GM21528 (cell line): ENCODE measurements around the gene SLC9A9.

Experiments used
- ATAC-seq: cut with Tn5 transposase; IDR thresholded peaks from one replicate; pipeline ENCODE4 v1.9.1; 2021; ENCODE audit warnings: mild to moderate bottlenecking, moderate library complexity; ENCODE audit not compliant: unreplicated experiment, low FRiP score

Gene SLC9A9

DNA sequence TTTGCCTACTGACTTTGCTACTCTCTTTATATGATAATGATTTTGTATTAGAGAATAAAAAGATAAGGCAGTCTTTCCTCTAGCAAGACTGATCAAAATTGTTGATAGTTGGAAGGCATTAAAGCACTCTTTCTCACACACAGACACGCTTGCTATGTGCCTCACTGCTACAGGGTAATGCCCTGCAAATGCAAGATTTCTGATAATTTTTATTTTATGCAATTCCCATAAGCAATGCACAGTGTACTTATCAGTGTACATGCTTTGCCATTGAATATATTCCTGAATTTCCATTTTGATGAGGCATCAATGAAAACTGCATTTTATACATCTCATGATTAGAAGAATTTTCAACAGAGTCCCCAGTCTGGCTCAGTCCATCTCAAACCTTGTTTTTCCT is 465.5 kb downstream of the SLC9A9 start:
- no peak for ATAC-seq

- ATAC-seq: no peak
Measured at GRCh38 chr3:143380449-143380848, 467.8 kb downstream of the SLC9A9 start.

DNA sequence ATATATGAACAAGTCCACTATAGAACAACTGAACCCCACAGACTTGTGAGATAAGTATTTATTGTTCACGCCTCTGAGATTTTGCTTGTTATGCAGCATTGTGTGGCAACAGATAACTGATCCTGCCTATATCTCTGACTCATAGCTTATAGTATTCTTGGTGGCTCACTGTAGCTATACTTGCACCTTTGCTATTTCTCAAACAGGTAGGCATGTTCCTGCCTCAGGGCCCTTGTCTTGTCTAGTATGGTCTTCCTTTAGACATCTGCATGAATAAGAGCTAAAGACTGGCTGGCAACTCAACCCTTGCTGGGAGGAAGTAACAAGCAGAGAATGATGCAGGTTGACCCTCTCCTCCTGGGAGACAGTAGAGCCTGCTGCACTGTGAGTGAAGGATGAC is 472.6 kb downstream of the SLC9A9 start:
- ATAC-seq: no peak

DNA sequence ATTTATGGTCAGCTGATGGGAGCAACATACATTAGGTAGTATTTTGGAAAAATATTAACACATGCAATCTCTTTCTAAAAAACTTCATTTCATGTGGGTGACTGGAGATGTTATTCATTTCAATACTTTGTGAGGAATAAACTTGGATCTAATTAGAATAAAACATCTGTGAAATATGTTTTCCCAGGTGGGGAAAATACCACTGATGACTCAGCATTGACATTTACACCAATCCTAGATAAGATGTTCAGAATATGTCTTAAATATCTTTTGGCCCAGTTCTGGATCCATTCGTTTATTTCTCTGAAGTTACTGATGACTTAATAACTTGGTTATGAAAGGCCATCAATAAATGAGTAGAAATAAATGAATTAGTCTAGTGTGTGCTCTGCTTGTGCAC is 481.1 kb downstream of the SLC9A9 start:
- ATAC-seq: no peak

GRCh38 chr3:143366672-143367071 is 481.6 kb downstream of the SLC9A9 start:
- ATAC-seq: no peak

DNA sequence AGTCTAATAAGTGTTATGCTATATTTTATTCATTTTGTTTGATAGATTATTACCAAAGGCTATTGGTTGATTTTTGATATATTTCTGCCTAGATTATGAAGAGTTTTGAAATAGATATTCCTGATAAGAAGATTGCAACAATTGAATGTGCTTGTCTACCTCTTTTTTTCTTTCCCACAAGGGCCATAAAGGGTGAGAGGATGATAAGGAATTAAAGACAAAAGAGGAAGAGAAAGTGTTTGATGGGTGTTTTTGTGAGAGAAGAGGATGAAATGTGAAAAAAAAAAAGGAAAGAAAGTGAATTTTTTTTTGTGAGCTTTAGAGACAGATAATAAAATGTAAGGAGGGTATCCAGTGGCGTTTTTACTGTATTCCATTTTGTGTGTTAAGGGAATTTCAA is 484.3 kb downstream of the SLC9A9 start:
- ATAC-seq: no peak

DNA sequence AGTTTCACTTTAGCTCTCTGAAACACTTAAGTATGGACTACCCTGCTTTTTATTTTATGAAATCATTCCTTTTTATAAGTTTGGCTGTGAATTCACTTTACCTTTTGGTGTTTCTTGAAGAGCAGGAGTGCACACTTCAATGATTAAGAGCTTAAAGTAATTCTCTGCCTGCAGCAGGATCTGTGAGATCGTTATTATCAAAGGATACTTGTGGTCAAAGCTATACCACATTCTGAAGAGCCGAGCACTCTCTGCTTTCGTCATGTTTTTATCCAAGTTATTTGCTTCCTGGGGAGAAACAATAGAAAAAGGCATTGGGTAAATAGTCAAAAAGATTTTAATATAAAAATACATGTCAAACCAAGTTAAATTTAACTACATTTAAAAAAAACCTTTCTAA is 485.0 kb downstream of the SLC9A9 start:
- no peak for ATAC-seq

DNA sequence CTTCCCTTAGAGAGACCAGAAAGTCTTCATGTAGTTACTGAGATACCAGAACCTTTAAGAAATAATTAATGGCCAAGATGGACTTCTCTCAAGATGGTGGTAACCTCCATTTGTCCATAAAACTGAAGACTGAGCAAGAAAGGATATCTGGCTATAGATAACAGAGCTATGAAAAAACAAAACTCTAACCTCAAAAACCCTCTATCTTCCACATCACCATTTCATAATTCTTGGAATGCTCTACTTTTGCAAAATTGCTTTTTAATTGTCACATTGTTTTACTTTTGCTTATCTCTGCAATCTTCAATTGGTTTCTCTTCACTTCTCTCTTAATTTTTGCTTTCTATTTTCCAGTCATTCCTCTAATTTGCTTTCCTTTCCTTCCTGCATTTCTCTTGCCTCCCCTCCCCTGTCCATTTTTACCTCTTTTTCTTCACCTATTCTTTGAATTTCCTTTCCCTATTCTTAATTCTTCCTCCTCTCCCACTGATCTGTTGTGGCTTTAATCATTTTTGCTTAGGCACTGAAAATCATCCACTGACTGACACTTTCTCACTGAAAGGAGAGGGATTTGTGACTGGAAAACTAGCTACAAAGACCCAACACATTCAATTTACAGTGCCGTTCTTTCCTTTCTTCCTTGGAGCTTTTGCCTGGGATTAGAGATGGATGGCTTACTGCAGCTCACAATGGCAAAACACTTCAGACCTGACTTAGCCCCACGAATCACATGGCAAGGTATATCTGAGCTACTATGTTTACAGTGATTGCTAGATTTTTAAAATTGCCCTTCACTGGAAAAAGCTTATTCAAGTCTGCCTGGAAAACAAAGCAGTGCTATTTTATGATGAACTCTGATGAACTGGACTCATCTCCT is 485.9 kb downstream of the SLC9A9 start:
- ATAC-seq: no peak

- no peak for ATAC-seq
Measured at GRCh38 chr3:143361589-143361988, 486.7 kb downstream of the SLC9A9 start.

GRCh38 chr3:143360244-143360643 is 488.0 kb downstream of the SLC9A9 start:
- no peak for ATAC-seq

- ATAC-seq: no peak
Measured at GRCh38 chr3:143358793-143359491, 489.3 kb downstream of the SLC9A9 start.

DNA sequence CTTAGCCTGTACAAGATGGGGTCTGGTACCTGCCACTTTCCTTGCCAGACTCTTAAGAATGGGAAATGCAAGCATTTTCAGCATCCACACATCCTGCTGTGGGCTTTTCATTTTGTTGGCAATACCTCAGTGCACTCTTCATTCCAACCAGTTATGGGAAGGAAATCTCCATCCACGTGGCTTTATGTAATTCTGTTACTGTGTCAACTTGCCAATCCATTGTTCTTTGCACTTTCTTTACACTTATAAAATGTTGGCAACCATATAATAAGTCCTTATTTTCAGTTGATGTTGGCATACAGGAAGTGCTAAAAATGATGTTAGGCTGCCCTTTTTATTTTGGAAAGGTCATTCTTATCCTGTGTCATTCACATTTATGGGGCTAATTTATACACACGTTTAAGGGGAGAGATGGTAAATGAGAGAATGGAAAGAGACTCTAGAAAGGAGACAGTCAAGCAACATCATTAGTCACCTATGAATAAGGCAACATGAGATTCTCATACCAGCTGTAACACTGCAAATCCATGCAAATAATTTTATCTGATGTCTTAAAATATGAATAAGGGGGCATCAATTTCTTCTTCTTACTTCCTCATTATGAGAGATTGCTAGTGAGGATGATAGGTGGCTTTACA is 490.0 kb downstream of the SLC9A9 start:
- no peak for ATAC-seq

DNA sequence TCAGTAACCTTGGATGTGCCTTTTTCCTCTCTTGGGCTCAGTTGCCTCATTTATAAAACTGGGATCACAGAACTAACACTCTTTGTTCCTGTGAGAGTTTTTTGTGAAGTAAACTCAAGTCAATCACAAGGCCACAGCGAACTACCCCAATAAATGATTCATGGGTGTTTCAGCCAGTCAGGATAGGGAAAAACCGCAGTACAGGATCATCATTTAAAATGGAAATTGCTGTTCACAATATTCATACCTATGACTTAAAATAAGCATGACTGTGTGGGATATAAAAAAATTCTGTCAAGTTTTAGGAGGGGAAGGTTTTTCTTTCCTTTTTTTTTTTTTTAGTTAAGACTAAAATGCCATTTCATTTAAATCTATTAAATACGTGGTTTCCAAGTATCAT is 490.6 kb downstream of the SLC9A9 start:
- no peak for ATAC-seq

- no peak for ATAC-seq
Measured at GRCh38 chr3:143356839-143357238, 491.4 kb downstream of the SLC9A9 start.

DNA sequence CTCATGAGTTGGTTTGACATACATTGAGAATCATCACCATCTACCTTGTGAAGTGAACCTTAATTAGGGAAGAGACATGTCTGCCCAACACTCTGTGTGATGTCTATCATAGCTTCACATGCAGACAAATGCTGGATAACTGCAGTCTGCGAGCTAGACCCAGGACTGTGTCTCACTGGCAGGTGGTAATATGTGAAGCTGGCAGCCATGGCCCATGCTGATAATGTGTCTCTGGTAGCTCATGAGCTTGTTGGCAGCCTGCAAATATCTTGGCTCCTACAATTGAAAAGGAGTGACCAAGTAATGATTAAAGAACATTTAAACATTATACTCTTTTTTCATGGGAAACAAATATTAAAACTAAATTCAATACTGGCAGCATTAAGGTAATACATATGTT is 493.9 kb downstream of the SLC9A9 start:
- no peak for ATAC-seq

DNA sequence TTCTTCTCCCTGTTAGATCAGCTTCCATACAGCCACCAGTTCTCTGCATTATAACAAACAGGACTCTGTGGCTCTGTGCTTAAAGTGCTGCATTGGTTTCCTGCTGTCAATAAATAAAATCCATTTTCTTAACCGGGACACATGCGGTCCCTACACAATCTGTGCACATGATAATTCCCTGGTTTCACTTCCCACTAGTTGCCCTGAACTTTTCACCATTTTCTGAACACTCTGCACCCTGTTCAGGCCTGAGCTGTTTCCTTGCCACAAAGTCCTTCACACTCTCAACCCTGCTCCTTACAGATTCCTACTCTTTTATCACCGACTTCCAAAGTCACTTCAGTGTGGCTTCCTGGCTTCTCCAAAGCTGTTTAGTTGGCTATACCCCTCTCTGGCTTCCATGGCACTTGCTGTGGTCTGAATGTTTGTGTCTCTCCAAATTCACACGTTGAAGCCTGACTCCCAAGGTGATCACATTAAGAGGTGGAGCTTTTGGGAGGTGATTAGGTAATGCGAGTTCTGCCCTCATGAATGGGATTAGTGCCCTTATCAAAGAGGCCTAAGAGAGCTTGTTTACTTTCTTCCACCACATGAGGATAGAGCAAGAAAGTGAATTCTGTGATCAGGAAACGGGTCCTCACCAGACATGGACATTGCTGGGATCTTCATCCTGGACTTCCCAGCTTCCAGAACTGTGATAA is 495.3 kb downstream of the SLC9A9 start:
- no peak for ATAC-seq

GRCh38 chr3:143351895-143352608 is 496.2 kb downstream of the SLC9A9 start:
- no peak for ATAC-seq

GRCh38 chr3:143351354-143351753 is 496.9 kb downstream of the SLC9A9 start:
- no peak for ATAC-seq

GRCh38 chr3:143349455-143349854 is 498.8 kb downstream of the SLC9A9 start:
- no peak for ATAC-seq
